GM19468 (cell line): ENCODE measurements around the gene CSAG1.
"Not testable (repeated sequence)": the region's sequence is repeated elsewhere in the genome, so short reads cannot be mapped to it uniquely, and the experiment has no call there.

ENCODE experiments used
- ATAC-seq: cut with Tn5 transposase; IDR thresholded peaks from one replicate; pipeline ENCODE4 v1.9.1; 2021; ENCODE audit warnings: mild to moderate bottlenecking, moderate library complexity, moderate number of reproducible peaks; ENCODE audit not compliant: unreplicated experiment; ENCODE audit errors: extremely low read depth

The CSAG1 gene

DNA sequence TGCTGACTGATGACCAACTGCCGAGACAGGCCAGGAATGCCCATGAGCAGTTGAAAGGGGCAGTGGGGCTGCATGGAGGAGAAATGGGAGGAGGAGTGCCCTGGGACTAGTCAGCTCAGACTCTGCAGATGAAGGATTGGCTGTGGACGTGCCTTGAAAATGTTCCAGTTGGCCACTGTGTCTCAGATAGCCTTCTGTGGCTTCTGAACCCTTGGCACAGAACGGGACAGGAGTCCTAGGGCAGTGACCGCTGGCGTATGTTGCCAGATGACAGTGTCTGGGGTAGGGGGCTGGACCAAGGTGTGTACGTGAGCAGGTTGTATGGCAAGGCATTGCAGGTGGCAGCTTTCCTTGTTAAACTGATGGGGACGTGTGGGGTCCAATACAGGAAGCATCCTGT, 27.0 kb downstream of the CSAG1 start:
- not testable (repeated sequence) for ATAC-seq

DNA sequence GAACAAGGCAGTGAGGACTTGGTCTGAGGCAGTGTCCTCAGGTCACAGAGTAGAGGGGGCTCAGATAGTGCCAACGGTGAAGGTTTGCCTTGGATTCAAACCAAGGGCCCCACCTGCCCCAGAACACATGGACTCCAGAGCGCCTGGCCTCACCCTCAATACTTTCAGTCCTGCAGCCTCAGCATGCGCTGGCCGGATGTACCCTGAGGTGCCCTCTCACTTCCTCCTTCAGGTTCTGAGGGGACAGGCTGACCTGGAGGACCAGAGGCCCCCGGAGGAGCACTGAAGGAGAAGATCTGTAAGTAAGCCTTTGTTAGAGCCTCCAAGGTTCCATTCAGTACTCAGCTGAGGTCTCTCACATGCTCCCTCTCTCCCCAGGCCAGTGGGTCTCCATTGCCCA, 33.1 kb downstream of the CSAG1 start:
- not testable (repeated sequence) for ATAC-seq

DNA sequence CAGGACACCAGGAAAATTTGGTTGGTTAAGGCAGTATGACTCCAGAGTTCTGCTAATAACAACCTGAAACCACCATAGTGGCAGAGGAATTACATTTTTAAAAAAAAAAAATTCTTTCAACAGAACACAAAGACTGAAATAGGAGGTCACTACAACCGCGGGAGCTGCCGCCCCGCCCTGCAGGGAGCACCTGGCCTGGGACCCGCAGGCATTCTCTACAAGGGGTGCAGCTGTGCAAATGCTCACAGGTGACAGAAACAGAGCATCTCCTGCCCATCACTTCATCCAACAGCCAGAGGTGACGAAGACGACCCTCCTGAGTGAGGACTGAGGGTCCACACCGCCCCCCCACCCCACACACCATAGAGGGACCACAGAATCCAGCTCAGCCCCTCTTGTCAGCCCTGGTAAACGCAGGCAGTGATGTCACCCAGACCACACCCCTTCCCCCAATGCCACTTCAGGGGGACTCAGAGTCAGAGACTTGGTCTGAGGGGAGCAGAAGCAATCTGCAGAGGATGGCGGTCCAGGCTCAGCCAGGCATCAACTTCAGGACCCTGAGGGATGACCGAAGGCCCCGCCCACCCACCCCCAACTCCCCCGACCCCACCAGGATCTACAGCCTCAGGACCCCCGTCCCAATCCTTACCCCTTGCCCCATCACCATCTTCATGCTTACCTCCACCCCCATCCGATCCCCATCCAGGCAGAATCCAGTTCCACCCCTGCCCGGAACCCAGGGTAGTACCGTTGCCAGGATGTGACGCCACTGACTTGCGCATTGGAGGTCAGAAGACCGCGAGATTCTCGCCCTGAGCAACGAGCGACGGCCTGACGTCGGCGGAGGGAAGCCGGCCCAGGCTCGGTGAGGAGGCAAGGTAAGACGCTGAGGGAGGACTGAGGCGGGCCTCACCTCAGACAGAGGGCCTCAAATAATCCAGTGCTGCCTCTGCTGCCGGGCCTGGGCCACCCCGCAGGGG, 35.3 kb downstream of the CSAG1 start, which contains the start of gene MAGEA3:
Gene MAGEA3 (plus strand): TSS at position 843 of the 980 bp plus-strand sequence. CDS start 2,039 bp downstream, outside the sequence.
- not testable (repeated sequence) for ATAC-seq

DNA sequence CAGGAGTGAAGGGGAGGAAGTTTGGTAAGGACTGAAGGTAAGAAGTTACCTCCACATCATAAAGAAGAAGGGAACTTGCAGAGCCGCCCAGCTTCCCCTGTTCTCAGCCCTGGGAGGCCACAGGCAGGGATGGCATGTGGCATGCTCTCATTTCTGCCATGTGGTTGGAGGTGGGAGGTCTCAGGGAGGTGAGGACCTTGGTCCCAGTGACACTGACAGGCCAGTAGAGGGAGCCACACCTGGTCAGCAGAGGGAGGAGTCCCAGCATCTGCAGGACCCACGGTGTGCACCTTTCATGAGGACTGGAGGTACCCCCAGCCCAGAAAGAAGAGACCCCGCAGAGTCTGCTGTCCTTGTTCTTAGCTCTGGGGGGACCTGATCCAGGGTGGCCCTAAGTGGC, 52.5 kb downstream of the CSAG1 start:
- ATAC-seq, result not testable (repeated sequence)
